ENCODE results near the gene ELOVL6.
"Not testable (repeated sequence)": the region's sequence is repeated elsewhere in the genome, so short reads cannot be mapped to it uniquely, and the experiment has no call there.

Gene ELOVL6

GRCh38 chr4:110055158-110055768 lies 143.2 kb downstream of the ELOVL6 start:
- no peak for TF ChIP-seq CTCF (IDR thresholded peaks at IDR 0.05; ENCODE audit: control insufficient read depth, insufficient read depth, low read depth, low read length, missing control alignments)
- no peak overlapping the region for H3K4me3 ChIP-seq (ENCODE audit: control insufficient read depth, low read depth, low read length)
- DNase-seq (ENCODE audit: low read depth) = no peak

DNA sequence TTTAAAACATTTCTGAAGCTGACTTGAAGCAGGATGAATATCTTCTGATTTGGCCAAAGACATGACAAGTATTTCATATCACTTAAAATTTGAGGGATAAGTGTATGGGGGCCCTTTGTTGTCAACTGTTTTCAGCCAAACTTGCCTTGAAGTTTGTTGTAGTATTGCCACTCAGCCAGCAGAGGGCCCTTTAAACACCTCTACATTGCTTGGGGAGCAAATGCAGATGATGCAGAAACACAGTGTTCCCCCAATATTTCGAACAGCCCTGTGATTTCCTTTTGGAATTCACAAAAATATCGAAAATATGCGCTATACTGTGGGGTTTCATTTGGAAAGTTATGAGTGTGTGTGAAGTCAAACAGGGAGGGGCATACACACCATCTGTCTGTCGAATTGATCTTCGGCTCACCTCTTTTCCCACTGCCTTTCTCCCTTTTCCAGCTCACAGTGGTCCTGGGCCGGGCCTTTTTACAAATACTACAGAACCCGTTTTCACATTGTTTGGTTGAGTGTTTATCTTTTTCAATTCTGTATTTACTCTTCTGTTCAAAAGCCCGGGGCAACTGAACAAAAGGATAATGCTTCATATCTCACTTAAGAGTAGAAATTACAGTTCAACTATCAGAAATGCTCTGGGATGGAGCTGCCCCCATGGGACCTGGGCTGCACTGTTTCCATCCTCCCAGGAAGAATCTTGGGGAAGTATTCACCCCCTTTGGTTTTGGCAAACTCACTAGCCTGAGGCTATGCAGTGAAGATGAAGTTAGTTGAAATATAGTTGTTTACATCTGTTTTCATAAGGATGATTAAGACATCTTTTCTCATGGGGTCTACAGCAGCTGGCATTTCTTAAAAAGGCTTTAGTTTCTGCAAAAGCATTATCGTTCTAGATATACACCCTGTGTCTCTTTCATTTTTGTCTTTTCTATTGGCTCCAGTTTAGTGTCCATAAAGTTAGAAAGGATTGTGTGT lies 148.2 kb downstream of the ELOVL6 start:
- no peak for DNase-seq (ENCODE audit: low read depth)

DNA sequence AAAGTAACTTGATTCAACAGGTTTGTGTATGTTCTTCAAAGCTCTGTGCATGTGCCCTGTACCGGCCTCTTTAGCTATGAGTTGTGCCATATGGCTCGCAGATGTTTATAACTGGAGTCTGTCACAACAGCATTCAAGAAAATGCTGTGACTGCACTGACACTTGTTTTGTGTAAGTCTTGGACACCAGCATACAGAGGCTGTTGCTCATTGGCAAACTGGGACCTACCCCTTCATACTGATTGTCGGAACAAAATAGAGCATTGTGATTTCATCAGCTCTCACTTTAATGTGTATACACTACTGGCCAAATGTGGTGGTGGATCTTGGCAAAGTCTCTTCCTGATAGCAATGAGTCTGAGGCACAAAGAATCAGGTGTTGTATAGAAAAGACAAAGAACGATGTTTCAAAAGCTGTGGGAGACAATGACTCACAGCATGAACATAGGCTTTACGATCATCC lies 151.8 kb downstream of the ELOVL6 start:
- DNase-seq (ENCODE audit: low read depth) = no peak
- TF ChIP-seq CTCF (IDR thresholded peaks at IDR 0.05; ENCODE audit: control insufficient read depth, insufficient read depth, low read depth, low read length, missing control alignments) = no peak
- H3K4me3 ChIP-seq (ENCODE audit: control insufficient read depth, low read depth, low read length) = no peak overlapping the region

More for the DNA sequence above, 148.2 kb downstream of the ELOVL6 start:
- TF ChIP-seq CTCF (IDR thresholded peaks at IDR 0.05; ENCODE audit: control insufficient read depth, insufficient read depth, low read depth, low read length, missing control alignments) = peak; percentile 84
- H3K4me3 ChIP-seq (ENCODE audit: control insufficient read depth, low read depth, low read length) = no peak overlapping the region

DNA sequence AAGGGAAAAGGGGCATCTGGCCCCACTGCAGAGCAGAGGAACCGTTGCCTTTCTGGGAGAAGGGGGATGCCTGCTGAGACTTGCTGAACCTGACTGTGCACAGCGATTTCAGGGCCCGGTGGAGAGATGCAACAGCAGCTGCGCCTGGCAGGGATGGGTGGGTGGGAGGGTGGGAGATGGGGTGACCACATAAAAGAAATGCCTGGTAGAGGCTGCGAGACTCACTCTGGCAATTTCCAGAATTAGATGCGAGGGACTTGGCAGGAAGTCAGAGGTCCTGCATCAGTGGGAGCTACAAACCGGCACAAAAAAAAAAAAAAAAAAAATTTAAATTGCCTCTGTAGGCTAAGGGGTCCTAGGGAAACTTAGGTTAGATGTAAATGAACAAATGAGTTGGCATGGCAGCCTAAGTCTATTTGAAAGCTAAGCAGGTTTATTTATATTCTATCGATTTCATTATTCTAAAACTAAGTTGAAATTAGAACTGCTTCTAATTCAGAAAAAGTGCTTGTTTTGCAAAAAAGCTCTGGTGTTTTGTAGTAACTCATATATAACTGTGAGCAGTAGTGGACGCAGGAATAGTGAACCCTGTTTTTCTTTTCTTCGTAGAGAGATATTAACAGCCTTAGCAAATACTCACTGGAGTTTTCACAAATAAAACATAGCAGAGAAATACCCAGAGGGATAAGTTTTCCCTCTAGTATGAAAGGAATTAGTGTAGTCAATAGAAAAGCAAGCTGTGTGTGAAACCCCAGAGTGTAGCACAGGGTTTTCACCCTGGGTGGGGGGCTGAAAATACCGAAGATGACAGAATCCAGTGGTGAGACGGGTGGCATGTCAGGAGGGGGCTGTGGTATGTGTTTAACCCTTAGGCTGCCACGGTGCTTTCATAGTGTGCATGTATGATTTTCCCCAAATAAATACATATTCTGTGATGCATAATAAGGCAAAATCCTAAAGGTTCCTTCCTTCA lies 155.6 kb downstream of the ELOVL6 start:
- H3K4me3 ChIP-seq (ENCODE audit: control insufficient read depth, low read depth, low read length) = no peak overlapping the region
- TF ChIP-seq CTCF (IDR thresholded peaks at IDR 0.05; ENCODE audit: control insufficient read depth, insufficient read depth, low read depth, low read length, missing control alignments) = no peak
- no peak for DNase-seq (ENCODE audit: low read depth)

DNA sequence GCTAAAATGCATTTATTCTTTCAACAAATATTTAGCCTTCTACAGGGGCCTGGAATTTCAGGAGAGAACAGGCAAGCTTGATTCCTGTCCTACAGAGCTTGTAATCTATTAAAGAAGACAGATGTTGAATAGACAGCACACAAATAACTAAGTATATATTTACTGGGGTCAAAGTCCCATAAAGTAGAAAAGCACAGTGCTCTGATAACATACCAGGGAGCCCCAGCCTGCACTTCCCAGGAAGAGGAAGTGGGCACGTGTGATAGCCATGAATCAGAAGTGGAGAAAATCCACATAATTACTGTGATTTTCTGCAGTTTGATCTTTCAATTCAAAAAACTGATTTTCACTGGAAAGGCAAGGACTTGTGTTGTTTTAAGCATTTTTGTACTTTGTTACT lies 156.7 kb downstream of the ELOVL6 start:
- no peak for DNase-seq (ENCODE audit: low read depth)
- no peak for TF ChIP-seq CTCF (IDR thresholded peaks at IDR 0.05; ENCODE audit: control insufficient read depth, insufficient read depth, low read depth, low read length, missing control alignments)
- no peak overlapping the region for H3K4me3 ChIP-seq (ENCODE audit: control insufficient read depth, low read depth, low read length)

GRCh38 chr4:110039164-110039563 lies 159.3 kb downstream of the ELOVL6 start:
- DNase-seq (ENCODE audit: low read depth); H3K4me3 ChIP-seq (ENCODE audit: control insufficient read depth, low read depth, low read length): not testable (repeated sequence)
